ENCODE measurements around the gene GBF1. TPM values are rescaled to one million over a fixed set of nuclear protein-coding genes. Genes with fewer than 3 reads are reported as not detected.

GBF1 gene
- polyA plus RNA-seq, 1 of the 3 experiments (the other 2 are of a cell fraction) = 12.3 TPM

GRCh38 chr10:102208311-102209035 is 36.9 kb upstream of the GBF1 start:
- POLR2A ChIA-PET = interaction anchor here (1.3 kb wide), 1 partner anchor 17 kb away, joined by 6 read pairs; the partner anchor contains the start of gene ELOVL3
- Histone ChIP-seq H4K20me1 (ENCODE audit: insufficient read depth) (peaks cover 6% of the 10 kb centered on the region; the same call in 1 of the 2 replicates), H2AFZ (ENCODE audit: low read depth) (peak overlapping the region; percentile 57; the same call in 1 of the 2 replicates), H3K27me3 (ENCODE audit: insufficient read depth) (no peaks in the 10 kb centered on the region), H3K4me1 (ENCODE audit: control insufficient read depth in 1 of 2, insufficient read depth in 2 of 2, low read depth in 1 of 2, low read length in 1 of 2) (peaks cover 9 to 14% of the 10 kb centered on the region in 2 experiments; a peak in 3 of 4 replicates), H3K9me2 (no peaks in the 10 kb centered on the region), H3K79me2 (ENCODE audit: insufficient read depth) (no peaks in the 10 kb centered on the region), H3K36me3 (replicated peaks in 1 of 2; ENCODE audit: control insufficient read depth in 1 of 2, insufficient read depth in 2 of 2, low read length in 1 of 2) (no peaks in the 10 kb centered on the region), H3K9ac (no peak overlapping the region), H3K4me2 (peak overlapping the region; percentile 59; the same call in 1 of the 2 replicates), H3K9me3 (peaks cover 4% of the 10 kb centered on the region; the same call in 1 of the 2 replicates), H3K27ac (ENCODE audit: low read depth in 2 of 2, low read length in 1 of 2) (peak overlapping the region; percentile 44 to 79; a peak in 3 of 4 replicates), H3K4me3 (ENCODE audit: low read depth in 2 of 2, low read length in 1 of 2) (no peak overlapping the region), H3F3A (replicated peaks; ENCODE audit: insufficient read depth) (peaks cover 11% of the 10 kb centered on the region)
- peak; percentile 95 for TF ChIP-seq GATA2 (CRISPR knock-in tag; IDR thresholded peaks at IDR 0.05)
- TF ChIP-seq EP300 (IDR thresholded peaks at IDR 0.05; ENCODE audit: borderline replicate concordance in 1 of 2, low read depth in 1 of 2, low read length in 1 of 2) = peak in 1 of 2 experiments; percentile 65; a peak in 2 of 4 replicates
- TF ChIP-seq TCF12 (IDR thresholded peaks at IDR 0.05) = peak; percentile 66
- peak; percentile 71 for TF ChIP-seq NFIC (IDR thresholded peaks at IDR 0.05; ENCODE audit: borderline replicate concordance)
- TF ChIP-seq MAX (IDR thresholded peaks at IDR 0.05; ENCODE audit: low read depth) = no peak
- no peak for TF ChIP-seq NRF1 (IDR thresholded peaks at IDR 0.05; ENCODE audit: low read depth, low read length)
- TF ChIP-seq USF2 (IDR thresholded peaks at IDR 0.05; ENCODE audit: borderline replicate concordance, low read depth, low read length) = no peak
- peak; percentile 40; the same call in 1 of the 2 replicates for TF ChIP-seq FOXJ3 (CRISPR knock-in tag; IDR thresholded peaks at IDR 0.05)
- no peak for TF ChIP-seq REST (IDR thresholded peaks at IDR 0.05; ENCODE audit: low read depth, low read length)
- TF ChIP-seq RAD21 (IDR thresholded peaks at IDR 0.05; ENCODE audit: low read length) = peak; percentile 26
- DNase-seq = peak; percentile 87
- CTCF ChIA-PET = interaction anchor here (0.8 to 5.1 kb wide), 7 partner anchors 18 to 191 kb away, joined by 3 to 28 read pairs (median 6); no protein-coding TSS in a partner anchor
- 20% methylated on average over 5 of the region's 5 CpGs for WGBS (ENCODE audit: low lambda C conversion rate)
